GM18858 (cell line): ENCODE data around the gene CRIP1.

Experiments
- ATAC-seq: cut with Tn5 transposase; IDR thresholded peaks from one replicate; pipeline ENCODE4 v1.9.1; 2021; ENCODE audit not compliant: unreplicated experiment

Gene CRIP1

DNA sequence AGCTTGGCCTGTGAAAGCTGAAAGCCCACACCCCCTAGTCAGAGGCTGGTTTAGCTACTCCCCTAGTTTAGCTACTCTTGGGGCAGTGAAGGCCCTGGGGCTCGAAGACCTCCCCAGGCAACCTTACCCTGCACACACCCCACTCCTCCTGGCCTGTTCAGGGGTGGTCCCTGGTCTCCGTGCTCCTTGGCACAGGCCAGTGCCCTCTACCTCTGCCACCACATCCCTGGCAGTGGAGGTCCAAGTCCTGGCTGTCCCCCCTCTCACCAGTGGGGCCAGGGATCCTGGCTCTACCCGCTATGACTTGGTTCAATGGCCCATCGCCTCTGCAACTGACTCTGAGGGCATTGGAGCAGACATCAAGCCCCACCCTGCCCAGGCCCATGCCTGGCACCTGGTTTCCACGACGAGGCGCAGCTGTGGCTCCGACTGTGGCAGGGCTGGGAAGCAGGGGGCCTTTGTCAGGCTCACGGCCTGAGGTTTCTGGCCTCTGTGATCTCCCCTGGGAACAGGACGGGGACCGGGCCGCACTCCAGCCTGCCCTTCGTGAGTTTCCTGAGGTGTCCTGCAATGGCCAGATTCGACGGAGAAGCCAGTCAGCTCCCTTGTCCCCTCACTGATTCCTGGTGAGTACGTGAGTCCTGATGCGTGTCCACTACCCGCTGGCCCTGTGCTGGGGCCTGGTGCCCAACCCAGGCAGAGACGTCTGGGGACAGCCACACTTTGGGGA, 45.4 kb downstream of the CRIP1 start:
- no peak for ATAC-seq

DNA sequence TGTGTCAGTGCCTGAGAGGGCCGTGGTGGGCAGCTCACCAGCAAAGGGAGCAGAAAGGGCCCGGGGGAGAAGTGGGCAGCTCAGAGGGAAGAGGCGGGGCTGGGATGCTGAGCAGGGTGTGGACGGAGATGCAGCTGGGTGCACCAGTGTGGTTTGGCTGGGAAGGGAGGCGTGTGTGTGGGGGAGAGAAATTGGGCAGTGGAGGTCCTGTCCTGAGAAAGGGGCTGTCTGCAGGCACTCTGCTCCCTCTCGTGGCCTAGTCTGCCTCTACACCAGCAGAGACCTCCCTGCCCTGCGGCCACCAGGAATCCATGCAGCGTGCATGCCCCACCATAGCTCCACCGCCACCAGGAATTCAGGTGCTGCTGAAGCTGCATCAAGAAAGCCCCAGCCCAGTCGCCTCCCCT, 46.1 kb downstream of the CRIP1 start:
- no peak for ATAC-seq

DNA sequence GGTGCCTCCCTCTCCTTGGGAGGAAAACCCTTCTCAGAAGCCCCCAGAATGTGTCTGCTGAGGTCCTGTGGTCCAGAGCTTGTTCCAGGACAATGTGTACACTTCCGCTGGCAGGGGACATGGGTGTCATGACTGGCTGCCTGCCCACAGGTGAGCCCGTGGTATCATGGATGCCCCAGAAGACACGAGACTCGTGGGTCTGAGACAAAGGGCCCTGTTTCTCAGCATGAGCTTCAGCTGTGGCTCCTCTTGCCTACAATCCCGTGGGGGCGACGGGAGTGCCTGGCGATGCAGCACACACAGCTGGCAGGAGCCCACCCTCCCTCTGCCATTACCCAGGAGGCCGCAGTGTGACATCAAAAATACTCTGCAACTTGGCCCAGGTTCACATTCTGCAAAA, 46.7 kb downstream of the CRIP1 start:
- ATAC-seq = no peak

DNA sequence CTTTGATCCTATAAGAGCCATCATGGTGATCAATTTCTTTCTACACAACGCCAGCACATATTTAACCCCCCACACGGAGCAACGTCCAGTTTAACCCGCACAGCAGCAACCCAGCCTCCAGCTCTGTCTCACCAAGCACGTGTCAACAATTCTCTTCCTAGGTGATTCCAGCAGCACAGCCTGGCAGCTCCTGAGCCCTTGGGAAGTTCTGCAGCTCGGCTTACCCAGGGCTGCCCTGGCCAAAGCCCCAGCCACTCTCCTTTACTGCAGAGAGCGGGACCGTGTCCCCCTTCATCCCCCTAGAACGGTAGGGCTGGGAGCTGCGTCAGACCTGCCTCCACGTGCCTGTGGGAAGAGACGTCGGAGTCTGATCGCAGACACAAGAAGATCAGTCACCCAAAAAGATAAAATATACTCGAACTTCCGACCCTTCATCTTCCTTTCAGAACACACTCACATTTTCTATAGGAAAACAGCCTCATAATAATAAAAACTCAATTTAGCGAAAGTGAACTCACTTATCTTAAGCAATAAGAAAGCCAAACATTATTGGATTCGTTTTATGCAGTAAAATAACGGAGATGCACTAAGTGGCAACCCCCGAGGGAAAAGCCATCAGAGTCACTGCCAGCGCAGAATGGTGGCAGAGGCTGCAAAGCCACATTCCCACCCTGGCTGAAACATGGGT, 47.3 kb downstream of the CRIP1 start:
- ATAC-seq = no peak

DNA sequence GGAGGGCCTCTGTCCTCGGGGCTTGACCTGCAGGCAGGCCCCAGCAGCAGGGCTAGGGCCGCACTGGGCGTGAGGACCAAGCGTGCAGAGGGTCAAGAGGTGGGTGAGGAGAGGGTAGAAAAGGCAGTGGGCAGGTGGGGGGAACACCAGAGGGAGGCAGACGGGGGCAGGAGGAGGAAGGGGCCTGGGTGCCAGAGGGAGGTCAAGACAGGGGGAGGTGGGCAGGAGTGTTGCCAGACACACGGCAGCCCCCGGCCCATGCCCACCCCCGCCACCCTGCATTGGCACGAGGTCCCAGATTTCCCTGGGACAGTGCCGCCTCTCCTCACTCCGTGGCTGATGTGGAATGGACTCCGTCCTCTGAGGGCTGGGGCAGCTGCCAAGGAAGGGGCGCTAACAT, 47.9 kb downstream of the CRIP1 start:
- ATAC-seq = no peak

DNA sequence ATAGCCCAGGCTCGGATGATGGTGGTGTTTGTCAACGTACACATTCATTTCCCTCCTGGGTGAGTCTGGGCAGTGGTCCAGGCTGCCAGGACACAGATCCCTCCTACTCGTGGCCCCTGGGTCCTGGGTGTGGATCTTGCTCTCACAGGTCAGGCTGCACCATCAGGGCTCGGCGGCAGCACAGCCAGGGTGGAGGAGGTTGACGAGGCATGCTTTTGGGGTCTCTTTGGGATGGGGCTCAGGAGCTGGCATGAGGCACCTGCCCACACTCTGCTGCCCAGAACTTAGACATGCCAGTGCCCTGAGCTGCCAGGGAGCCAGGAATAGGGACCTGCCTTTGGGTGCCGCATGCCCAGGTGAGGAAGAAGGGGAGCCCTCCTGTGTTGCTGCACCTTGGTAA, 49.4 kb downstream of the CRIP1 start:
- no peak for ATAC-seq

DNA sequence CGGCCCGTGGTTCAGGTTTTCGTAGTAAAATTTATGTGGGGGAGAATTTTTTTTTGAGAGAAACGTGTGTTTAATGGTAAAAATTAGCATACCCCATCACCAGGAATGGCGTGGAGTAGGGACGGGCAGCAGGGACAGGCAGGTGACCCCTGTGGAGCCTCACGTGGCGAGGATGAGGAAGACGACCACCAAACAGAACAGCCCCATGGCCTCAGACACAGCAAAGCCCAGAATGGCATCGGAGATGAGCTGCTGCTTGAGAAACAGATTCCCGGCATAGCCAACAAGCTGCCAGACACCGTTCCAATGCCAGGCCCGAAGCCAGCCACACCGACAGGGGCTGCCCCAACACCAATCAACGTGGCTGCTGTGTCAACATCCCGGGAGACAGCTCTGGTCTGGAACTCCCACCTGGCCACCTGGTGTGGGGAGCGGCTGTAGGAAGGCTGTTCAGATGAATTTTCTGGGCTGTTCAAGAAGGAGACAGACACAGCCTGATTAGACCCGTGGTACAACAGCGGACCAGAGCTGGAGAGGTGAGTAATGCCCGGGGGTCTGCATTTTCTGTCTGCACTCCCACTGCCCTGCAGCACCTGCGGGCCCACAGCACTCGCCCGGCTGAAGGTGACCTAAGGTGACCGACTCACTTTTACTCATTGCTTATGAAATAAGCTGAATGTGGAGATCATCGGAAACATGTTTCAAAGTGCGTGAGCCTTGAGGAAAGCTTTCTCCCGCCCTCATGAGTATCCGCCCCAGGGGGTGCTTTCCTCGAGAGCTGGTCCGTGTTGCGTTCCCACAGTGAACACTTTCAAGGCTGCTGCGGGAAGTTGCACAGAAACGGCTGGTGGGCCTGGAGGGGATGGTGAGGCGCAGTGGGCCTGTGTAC, 50.2 kb downstream of the CRIP1 start:
- no peak for ATAC-seq

DNA sequence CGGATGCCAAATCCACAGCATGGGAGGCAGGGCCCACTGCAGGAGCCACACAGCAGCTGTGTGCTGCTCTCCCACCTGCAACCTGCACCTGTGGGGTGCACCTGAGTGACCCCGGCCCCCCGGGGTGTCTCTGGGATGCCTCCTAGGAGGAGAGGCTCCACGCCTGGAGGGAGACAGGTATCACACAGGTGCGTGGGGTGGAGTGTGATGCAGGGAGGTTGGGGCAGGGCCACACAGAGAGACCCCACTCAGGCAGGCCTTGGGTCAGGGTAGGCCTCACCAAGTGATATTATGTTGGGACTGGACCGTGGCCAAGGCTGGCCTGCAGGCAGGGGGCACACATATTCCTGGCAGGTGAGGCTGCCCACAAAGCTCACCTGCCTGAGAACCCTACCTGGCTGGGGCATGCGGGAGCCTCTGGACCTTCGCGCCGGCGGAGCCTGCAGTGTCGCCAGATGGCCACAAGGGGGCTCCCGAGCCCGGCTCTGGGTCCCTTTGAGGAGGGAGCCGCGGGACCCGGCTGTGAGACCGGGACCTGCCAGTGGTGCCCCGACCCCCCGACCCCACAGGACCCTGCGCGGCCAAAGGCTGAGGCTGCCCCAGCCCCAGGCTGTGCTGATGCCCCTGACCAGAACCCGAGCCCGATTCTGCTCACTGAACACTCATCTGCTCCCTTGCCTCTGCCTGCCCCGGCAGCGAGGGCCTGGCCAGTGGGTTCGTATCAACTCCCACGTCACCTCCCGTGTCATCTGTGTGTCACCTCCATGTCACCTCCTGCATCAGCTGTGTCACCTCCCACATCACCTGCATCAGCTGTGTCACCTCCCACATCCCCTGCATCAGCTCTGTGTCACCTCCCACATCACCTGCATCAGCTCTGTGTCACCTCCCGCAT, 51.1 kb downstream of the CRIP1 start:
- no peak for ATAC-seq
